ENCODE measurements around the gene ITGB3BP. TPM values are rescaled to one million over a fixed set of nuclear protein-coding genes. Genes with fewer than 3 reads are reported as not detected.

The ITGB3BP gene
- total RNA-seq, 1 experiment from 2014 or later, result 47.2 TPM

GRCh38 chr1:63569068-63569467, 46.0 kb upstream of the ITGB3BP start:
- Histone ChIP-seq H2AFZ (ENCODE audit: low read length) (no peak overlapping the region), H3K56ac (ENCODE audit: insufficient read length, low read depth, low read length) (no peak overlapping the region), H3K9ac (ENCODE audit: extremely low read depth, insufficient read length, low read length) (no peak overlapping the region), H4K20me1 (ENCODE audit: control insufficient read depth, insufficient read depth, insufficient read length) (no peaks in the 10 kb centered on the region), H3K79me1 (ENCODE audit: insufficient read depth, low read depth, low read length, poor library complexity, severe bottlenecking) (no peaks in the 10 kb centered on the region), H2BK120ac (ENCODE audit: low read depth, low read length, poor library complexity, severe bottlenecking) (no peak overlapping the region), H2AK5ac (ENCODE audit: insufficient read length, low read length) (no peak overlapping the region), H3K23me2 (ENCODE audit: insufficient read length, low read depth, low read length, poor library complexity, severe bottlenecking) (no peaks in the 10 kb centered on the region), H3K4me1 (ENCODE audit: insufficient read depth, low read length) (peaks cover 2% of the 10 kb centered on the region; the same call in 1 of the 2 replicates), H4K8ac (replicated peaks; ENCODE audit: insufficient read length, low read depth, low read length) (no peak overlapping the region), H3K79me2 (ENCODE audit: insufficient read depth, low read length) (no peaks in the 10 kb centered on the region), H2BK5ac (ENCODE audit: insufficient read length, low read length) (no peak overlapping the region), H3K23ac (ENCODE audit: insufficient read length, low read depth, low read length) (no peak overlapping the region), H2BK20ac (ENCODE audit: low read depth, low read length, poor library complexity, severe bottlenecking) (no peak overlapping the region), H3K27ac (ENCODE audit: insufficient read length, low read depth, low read length) (no peak overlapping the region), H3K18ac (ENCODE audit: insufficient read length, low read depth, low read length) (no peak overlapping the region), H3K14ac (ENCODE audit: insufficient read depth, low read length) (no peak overlapping the region), H3K4ac (ENCODE audit: low read depth, low read length) (no peak overlapping the region), H2BK15ac (ENCODE audit: low read depth, low read length) (no peak overlapping the region), H3K4me2 (ENCODE audit: insufficient read depth, insufficient read length, low read length) (no peak overlapping the region), H2BK12ac (ENCODE audit: insufficient read length, low read depth, low read length) (no peak overlapping the region), H3T11ph (ENCODE audit: low read length) (no peak overlapping the region), H4K5ac (ENCODE audit: insufficient read length, low read depth, low read length) (no peak overlapping the region), H3K9me3 (ENCODE audit: control insufficient read depth, low read depth, low read length) (no peaks in the 10 kb centered on the region), H3K27me3 (ENCODE audit: insufficient read depth, low read length) (no peaks in the 10 kb centered on the region), H4K91ac (ENCODE audit: insufficient read length, low read depth, low read length) (no peak overlapping the region)
- no CpG with 5 or more reads among the region's 4 CpGs for WGBS (ENCODE audit: extremely low coverage, insufficient read length, low lambda C conversion rate)
- no peaks in the 10 kb centered on the region for H3K27me3 Mint-ChIP-seq (ENCODE audit: low read depth)
- no peak for TF ChIP-seq CTCF (conservative IDR thresholded peaks at IDR 0.05)
- H3K36me3 Mint-ChIP-seq (ENCODE audit: insufficient read depth in 1 of 3, low read depth in 3 of 3), result peaks cover 3 to 17% (median 3%) of the 10 kb centered on the region in 3 experiments; a peak in 4 of 7 replicates
- peaks cover 15 to 18% of the 10 kb centered on the region in 2 experiments for H3K4me1 Mint-ChIP-seq
- H3K4me3 Mint-ChIP-seq, result no peak overlapping the region
- no peak for DNase-seq
- H3K27ac Mint-ChIP-seq, result no peak overlapping the region; a peak in 1 of 7 replicates
- peaks cover 3 to 7% of the 10 kb centered on the region in 2 experiments; a peak in 4 of 5 replicates for H3K9me3 Mint-ChIP-seq

Data from H9 (cell line).